Measurements from ENCODE around the gene MYO5C.

The MYO5C gene, protein sequence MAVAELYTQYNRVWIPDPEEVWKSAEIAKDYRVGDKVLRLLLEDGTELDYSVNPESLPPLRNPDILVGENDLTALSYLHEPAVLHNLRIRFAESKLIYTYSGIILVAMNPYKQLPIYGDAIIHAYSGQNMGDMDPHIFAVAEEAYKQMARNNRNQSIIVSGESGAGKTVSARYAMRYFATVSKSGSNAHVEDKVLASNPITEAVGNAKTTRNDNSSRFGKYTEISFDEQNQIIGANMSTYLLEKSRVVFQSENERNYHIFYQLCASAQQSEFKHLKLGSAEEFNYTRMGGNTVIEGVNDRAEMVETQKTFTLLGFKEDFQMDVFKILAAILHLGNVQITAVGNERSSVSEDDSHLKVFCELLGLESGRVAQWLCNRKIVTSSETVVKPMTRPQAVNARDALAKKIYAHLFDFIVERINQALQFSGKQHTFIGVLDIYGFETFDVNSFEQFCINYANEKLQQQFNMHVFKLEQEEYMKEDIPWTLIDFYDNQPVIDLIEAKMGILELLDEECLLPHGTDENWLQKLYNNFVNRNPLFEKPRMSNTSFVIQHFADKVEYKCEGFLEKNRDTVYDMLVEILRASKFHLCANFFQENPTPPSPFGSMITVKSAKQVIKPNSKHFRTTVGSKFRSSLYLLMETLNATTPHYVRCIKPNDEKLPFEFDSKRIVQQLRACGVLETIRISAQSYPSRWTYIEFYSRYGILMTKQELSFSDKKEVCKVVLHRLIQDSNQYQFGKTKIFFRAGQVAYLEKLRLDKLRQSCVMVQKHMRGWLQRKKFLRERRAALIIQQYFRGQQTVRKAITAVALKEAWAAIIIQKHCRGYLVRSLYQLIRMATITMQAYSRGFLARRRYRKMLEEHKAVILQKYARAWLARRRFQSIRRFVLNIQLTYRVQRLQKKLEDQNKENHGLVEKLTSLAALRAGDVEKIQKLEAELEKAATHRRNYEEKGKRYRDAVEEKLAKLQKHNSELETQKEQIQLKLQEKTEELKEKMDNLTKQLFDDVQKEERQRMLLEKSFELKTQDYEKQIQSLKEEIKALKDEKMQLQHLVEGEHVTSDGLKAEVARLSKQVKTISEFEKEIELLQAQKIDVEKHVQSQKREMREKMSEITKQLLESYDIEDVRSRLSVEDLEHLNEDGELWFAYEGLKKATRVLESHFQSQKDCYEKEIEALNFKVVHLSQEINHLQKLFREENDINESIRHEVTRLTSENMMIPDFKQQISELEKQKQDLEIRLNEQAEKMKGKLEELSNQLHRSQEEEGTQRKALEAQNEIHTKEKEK (N-terminal part only)

DNA sequence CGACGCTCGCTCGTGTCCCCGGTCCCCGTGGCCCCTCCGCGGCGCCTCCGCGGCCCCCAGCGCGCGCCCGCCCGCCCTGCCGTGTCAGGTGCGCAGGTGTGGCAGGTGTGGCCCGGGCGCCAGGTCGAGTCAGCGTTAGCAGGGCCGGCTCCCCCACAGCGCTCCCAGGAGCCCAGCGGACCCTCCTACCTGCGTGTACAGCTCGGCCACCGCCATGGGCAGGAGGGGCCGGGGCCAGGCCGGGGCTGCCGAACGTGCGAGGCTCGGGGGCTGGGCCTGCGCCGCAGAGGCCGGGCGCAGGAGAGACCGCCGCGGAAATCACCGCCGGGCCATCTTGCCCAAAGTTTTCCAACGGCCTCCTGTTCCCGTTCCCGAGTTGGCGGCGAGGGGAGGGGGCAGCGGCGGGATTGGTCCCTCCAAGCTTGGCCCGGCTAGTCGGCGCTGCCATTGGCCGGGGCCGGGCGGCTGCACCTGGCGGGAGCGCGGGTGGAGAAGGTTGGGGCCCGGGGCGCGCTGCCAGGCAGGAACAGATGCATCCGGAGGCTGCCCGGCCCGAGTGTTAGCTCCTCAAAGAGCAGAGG is at the start of gene MYO5C:
Gene MYO5C (minus strand): TSS at position 384 of the 581 bp plus-strand sequence. CDS start 168 bp downstream, at position 216.
- peak; percentile 86 to 93 for DNase-seq

DNA sequence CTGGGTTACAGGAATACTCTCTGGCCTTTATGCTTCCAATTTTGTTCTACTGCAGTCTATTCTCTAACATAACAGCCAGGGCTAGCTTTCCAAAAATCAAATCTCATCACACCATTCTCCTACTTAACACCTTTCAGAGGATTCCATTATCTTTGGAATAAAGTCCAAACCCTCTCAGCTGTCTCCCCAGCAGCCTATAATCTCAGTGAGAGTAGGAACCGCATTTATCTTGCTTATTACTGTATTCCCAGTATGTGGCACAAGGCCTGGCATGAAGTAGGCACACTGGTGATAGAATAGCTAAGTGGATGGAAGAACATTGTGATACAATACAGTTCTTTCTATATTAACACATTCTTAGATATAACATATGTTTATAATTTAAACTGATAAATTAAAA is 49.0 kb upstream of the MYO5C start:
- no peak for DNase-seq

DNA sequence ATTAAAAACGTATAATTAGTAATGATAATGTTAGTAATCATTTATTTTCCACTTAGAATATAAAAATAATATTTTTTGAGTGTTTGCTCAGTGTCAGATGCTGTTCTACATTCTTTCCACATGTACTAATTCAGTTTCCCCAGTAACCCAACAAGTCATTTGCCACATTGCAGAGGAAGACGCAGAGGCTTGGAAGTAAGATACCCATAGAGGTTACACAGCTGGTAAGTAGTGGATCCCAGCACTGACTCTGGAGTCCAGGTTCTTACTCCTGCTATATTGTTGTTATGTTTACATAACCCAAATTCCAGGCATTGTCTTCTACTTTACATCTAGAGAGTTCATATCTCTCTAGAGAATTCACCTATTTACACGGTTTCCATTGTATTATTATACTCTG is 48.2 kb upstream of the MYO5C start:
- no peak for DNase-seq

DNA sequence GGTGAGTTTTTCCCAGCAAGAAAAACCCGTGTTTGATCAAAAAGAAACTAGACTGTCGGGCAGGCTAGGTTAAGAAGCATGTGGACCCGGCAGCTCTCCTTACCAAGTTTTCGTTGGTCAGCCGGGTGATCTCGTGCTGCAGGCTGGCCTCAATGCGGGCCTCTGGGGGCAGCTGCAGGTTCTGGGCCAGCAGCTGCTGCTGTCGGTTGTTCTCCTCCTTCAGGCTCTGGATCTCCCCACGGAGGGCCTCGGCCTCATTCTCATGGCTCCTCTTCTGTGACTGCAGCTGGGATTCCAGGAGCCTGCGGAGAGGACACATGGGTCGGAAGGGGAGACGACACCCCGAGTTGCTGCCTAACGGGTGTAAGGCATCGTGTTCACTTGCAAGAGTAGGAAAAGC is 44.5 kb upstream of the MYO5C start:
- DNase-seq = no peak

DNA sequence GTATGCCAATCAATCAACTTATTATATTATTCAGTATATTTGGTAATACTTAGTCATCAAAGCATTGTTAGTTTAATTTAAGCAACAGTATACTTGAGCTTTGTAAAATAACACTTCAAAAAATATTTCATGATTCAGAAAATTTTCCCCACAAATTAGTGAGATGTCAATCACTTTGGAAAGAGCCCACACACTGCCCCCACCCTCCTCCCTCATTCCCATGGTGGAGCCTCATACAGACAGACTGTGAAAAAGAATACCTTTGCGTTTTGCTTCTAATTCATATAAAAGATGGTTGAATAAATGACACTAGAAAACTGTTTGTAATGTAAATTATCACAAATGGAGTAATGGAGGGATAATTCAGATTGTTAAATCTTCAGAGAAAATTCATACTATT is 43.3 kb upstream of the MYO5C start:
- DNase-seq = no peak

DNA sequence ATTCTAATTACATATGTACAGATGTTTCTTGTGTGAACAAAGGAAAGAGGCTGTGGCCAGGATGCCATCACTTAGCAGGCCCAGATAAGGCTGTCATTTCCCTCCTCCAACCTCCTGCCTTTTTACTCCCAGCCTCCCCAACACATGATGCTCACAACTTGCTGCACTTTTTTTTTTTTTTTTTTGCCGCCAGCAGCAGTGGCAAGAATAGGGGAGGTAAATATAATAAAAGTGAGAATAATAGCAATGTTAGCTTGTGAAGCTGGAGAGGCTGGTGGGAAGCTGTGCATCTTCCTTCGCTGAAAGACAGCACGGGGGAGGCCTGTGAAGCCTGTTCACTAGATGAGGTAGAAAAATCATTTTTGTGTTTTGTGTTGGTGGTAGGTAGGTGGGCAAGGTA is 42.5 kb upstream of the MYO5C start:
- no peak for DNase-seq

DNA sequence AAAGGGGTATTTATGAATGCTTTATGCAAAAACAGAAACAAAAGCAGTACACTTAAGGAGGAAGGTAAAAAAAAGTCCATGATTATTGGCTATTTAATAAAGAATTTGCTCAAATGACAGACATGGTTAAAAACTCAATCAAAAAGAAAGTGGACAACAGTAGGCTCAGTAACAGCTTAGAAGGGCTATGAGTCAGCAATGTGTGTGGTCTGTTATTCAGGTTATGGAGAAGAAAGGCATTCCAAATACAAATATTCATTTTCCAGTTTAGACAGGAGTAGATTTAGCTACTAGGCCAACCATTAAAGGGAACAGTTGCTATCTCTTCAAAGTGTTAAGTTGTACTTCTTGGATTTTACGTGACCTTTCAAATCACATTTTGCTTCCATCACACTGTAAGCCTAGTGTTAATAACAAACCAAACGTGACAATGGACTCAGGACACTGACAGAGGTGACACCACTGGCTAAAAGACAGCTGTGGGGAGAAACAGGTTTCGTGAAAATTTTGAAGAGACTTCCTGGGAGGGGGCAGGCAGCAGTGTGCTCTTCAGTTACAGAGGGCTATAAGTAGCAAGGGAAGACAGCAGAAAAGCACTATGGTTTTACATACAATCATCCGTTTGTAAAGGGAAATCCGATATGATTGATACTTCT is 41.7 kb upstream of the MYO5C start:
- no peak for DNase-seq

DNA sequence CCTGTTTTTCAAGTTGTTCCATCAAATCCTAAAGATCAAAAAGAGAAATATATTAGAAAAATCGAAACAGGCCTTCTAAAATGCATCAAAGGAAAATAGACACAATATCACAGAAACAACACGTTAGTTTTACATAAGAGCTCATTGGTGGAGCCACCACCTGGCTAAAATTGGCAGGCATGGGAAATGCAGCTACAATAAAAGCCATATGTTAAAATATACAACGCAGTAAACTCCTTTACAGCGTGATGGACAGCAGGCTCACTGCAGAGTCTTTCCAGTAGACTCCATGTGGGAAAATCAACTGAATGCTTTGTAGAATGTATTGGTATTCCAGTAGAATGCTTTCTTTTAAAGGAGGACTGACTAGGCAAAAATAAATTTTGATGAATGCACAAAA is 40.9 kb upstream of the MYO5C start:
- no peak for DNase-seq

DNA sequence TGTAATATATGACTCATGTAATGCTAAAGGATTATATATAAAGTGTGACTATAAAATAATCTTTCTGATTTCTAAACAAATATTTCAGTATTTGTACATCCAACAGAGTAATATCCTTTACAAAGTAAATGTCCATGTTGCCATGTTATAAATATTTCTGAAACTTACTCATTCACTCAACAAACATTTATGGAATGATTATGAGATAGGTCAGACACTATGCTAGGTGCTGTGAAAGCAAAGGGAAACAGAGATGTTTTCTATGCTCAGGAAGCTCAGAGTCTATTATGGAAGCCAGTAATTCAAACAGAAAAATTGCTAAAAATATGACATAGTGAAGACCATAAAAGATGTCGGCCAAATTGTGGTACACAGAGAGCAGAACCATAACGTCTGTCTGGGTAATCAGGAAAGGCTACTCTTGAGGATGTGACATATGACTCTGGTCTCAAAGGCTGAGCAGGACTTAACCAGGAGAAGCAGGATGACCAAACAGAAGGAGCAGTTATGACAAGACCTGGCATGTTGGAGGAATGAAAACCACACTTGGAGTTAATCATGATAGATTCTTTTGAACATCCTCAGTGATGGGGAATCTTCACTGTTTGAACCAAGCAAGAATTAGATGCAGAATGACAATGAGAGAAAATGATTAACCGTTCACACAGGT is 39.0 kb upstream of the MYO5C start:
- no peak for DNase-seq

DNA sequence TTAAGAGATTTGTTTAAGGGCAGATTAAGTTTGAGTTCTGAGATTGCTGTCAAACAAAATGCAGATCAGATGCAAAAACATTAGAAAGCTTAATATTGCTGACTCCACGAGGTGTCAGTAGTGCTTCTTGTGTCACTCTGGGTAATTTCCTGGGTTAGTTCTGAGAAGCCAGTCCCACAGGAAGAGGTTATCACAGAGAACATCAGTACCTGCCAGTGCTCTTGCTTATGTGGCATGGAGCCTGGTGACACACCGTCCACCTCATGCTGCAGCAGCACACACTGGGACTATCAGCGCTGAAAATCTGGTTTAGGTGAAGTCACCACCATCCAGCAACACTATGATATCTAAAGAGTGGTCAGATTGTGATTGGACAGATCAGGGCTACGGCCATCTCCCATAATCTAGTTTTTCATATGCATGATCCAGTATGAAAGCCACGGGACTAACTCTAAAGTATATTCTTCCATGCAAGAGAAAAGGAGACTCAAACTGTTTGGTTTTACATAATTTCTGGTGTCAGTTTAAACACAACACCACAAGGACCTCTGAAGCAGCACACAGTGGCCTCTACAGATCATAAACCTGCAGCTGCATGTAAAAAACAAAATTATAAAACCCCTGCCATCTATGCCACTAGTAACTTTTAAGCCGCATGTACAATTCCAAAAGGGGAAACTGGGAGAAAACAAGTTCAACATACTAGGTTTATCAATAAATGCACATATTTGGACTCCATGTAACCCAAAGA is 36.1 kb upstream of the MYO5C start:
- no peak for DNase-seq

DNA sequence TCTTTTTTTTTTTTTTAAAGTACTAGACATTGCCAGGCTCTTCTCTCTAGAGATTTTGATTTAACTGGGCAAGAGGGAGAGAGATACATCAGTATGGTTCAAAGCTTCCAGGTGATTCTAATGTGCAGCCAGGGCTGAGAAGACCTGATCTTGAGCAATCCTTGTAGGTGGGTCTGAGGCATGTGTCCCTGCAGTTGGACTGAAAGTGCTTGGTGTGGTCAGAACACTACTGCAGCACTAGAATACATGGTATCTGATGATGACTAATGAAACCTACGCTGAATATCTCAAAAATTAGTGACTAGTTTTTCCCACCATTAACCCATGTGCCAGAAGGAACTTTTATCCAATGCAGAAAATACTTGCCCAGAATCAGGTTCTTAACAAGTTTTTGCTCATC is 34.4 kb upstream of the MYO5C start:
- DNase-seq = no peak

DNA sequence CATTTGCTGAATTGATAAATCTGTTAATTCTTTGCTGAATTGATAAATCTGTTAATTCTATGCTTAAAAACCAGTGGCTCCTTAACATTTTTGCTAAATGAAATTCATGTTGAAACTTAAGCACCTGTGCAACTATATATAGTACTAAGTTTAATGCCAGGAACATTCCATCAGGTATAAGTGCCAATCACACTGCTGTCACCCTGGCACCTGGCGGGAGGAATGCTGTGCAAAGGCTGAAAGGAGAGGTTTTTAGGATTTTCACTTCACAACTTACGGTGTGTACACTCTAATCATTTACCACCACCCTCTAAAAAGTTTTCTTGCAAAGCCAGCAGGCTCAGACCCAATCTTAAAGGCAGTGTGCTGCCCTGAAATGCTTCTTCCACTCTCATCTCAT is 33.5 kb upstream of the MYO5C start:
- DNase-seq = no peak

DNA sequence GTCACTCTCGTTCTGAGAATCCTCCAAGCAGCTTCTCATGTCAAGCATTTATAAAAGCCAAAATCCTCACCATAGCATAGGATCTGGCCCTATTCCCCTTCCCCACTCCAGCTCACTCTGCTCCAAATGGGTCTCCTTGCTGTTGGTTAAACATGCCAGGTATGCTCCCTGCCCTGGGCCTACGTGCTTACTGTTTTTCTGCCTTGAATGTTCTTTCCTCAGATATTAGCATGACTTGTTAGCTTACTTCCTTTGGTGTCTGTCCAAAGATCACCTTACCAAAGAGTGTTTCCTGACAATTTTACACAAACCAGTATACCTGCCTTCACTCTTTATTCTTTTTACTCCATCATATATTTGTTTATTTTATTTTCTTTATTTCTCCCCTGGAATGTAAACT is 33.1 kb upstream of the MYO5C start:
- no peak for DNase-seq

DNA sequence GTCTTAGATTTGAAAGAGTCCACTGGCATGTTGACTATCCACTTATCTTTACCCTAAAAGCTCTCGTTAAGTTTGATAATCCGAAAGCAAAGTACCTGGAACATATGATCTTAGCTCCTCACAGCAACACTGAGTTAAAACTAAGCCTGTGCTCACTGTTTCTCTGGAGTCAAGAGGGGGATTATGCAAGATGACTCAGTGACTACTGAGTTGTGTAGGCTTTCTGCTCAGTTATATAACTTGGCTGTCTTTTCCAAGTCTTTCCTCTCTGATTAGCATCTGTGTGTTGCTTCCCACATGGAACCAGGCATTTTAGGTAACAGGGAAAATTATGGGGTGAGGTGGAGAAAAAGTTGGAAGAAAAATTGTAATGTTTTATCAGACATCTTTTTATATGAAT is 31.2 kb upstream of the MYO5C start:
- DNase-seq = no peak

DNA sequence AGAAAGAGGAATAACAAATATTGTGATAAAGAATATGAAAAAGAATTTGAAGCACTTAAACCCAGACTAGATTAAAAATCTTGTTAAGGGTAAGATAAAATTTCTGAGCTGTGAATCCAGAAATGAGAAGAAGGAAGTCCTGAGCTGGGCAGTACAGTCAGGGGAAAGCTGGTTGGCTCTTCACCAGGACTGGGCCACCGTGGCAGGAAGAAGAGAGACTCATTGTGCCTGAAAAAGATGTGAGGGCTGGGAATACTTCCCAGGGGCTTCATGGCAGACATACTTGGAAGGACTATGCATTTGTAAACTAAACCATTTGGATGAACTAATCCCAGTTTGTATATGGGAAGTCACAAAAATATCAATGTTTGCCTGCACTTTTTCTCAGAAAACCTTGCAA is 28.5 kb upstream of the MYO5C start:
- DNase-seq = no peak

DNA sequence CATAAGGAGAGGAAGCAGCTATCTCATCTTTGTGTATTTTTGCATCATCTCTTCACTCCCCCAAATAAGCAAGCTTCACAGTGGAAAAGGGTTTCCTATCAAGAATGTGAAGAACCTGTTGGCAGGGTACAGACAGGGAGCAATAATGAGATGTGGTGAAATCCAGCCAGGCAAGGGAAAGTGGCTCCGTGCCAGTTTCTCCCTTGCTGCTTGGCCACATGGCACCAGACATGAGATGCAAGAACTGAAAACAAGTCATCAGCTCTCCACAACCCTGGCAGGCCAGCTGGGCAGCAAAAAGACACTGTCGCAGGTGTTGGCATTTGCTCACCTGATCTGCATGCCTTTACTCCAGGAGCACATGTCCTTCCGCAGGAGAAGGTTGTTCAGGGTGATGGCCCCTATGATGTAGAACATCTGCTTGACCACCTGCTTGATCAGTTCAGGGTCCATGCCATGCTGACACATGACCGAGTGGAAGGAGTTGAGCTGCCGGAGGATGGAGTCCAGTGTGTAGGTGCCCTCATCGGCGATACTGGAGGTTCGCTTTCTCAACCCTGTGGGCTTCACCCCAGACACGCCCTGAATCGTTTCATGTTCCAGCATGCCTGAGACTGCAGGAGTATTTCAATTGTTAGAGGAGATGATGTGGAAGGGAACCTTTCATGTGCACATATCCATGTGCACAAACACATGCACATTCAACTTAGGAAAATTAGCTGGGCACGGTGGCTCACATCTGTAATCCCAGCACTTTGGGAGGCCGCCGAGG is 23.3 kb upstream of the MYO5C start:
- DNase-seq = no peak

DNA sequence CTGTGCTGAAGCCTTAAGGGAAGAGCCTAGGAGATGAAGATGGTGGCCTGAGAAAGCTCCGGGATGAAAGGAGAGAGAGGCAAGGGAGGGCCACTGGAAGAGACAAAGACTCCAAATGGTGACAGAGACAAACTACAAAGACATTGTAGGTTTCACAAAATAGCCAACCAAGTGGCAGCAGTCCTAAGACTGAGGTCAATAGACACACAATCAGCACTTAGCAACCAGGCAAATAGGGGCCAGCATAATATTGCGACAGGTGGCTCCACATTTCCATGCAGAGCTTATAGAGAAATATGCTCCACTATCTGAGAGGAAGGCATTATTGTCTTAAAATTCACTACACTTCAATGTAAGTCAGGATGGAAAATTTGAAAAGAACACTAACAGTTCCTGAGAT is 22.1 kb upstream of the MYO5C start:
- no peak for DNase-seq

DNA sequence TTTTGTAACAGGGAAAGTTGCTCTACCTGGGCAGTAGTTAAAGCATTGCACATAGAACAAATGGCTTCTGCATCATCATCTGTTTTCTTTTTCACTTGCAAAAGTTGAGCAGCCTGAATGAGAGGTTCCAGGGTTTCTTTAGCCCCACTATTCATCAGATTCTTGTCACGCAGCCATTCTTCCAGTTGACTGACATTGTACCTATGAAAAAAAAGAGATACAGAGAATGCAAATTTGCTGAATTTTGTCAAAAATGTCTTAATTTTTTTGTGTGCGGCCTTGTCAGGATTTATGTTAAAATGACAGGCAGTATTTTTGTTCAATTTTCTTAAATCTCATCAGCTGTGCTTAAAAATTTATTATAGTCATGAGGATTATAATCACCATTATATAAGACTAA is 21.4 kb upstream of the MYO5C start:
- no peak for DNase-seq

DNA sequence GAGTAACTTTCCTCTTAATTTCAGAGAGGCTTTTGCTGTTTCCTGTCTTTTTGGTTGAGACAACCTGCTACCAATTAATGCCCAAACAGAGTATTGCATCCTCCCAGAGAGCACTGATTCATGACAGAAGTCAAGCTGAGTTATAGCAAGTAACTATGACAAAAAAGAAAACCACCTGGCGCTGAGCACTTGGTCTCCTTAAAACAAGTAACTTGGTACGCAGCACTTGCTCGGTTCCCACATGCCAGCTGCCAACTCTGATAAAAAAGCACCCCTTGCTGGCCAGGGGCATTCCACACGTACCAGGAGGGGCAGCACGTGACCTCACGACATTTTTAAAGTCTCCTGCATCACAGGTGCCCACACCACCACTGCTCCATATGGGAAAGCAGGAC is 13.5 kb upstream of the MYO5C start:
- DNase-seq = no peak

DNA sequence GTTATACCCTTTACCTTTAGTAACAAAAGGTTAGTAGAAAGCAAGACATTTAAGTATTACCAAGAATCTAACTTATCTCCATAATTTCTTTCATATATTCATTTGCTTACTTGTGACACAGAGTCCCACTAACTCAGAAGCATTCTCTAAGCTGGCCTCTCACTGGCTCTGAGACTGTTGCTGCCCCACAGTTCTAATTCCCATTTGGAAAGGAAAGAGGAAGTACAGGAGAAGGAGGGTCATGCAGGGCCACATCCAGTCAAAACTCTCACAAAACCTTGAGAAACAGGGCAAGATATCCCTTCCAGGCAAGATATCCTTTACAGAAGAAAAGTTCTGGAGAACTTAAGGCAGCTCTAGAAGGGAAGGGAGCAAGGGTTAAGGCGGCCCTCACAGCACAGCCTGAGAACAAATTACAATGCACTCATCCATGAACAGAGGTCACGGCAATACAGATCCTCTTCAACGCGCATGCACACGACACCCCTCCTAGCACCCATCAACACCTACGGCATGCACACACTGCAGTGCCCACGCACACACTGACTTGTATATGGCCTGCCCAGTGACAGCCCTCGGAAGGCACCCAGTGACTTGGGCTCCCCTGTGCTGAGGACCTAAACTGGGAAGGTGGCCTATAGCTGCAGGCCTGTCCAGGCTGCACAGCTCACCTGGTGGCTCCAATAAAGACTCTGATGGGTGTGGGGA is 13.0 kb upstream of the MYO5C start:
- no peak for DNase-seq

Measured in SHP77 (cell line).